Suppressor macrophage treated with lipopolysaccharide for 4 hours (primary cell): ENCODE data around the gene SET.

ENCODE experiments used
- DNase-seq: peaks from one replicate; pipeline ENCODE4 v3.0.0-alpha.2; 2020

The SET gene

DNA sequence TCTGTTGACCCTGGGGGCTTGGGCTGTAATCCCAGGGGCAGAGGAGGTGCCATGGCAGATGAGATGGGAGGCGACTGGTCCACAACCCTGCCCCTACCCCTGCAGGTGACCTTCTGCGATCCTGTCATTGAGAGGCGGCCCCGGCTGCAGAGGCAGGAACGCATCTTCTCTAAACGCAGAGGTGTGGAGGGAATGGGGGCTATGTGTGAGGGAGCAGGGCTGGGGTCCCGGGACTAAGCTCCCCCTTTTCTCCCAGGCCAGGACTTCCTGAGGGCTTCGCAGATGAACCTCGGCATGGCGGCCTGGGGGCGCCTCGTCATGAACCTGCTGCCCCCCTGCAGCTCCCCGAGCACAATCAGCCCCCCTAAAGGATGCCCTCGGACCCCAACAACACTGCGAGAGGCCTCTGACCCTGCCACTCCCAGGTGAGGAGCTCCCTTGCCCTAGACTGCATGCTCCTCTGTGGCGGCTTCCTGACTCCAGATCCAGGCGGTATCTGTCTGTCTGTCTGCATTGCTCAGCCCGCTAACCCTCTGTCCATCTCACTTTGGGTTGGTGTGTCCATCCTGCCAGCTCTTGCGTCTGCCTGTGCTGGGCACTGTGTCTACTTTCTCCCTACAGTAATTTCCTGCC is 25.0 kb downstream of the SET start:
- no peak for DNase-seq

DNA sequence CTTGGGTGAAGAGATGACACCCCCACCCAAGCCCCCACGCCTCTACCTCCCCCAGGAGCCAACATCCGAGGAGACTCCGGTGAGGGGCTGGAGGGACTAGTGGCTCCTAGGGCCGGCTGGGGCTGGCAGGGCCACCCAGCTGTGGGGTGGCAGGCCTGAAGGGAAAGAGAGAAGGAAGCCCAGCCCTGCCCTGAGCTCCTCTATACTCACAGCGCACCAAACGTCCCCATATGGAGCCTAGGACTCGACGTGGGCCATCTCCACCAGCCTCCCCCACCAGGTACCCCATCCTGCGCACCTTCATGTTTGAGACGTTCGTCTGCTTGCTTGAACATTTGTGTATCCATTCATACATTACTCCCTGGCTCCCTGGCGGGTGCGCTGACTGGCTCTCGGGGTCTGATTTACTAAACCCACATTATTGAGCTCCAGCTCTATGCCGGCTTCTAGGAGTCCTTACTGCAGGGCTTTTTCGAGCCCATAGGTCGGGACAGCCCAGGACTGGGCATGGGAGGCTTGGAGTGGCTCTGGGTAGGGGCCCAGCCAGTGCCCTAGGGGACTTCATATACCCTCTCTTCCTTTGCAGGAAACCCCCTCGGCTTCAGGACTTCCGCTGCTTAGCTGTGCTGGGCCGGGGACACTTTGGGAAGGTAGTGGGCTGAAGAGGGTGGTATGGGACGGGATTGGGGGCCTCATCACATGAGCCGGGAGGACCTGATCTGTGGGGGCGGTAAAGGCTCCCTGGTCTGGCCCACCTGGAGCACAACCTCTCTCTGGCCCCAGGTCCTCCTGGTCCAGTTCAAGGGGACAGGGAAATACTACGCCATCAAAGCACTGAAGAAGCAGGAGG is 25.8 kb downstream of the SET start:
- no peak for DNase-seq

DNA sequence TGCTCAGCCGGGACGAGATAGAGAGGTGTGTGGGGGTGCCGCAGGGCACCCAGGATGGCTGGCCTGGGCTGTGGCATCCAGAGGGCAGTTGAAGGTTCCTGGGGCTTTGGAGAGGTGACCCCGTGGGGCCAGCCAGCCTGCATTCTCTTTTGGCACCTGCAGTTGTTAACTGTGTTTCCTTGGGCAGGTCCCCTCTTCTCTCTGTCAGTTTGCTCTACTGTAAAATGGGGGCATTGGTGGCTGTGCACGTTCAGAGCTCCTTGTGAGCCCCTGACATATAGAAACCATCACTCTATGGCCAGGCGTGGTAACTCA is 26.4 kb downstream of the SET start:
- DNase-seq = no peak

DNA sequence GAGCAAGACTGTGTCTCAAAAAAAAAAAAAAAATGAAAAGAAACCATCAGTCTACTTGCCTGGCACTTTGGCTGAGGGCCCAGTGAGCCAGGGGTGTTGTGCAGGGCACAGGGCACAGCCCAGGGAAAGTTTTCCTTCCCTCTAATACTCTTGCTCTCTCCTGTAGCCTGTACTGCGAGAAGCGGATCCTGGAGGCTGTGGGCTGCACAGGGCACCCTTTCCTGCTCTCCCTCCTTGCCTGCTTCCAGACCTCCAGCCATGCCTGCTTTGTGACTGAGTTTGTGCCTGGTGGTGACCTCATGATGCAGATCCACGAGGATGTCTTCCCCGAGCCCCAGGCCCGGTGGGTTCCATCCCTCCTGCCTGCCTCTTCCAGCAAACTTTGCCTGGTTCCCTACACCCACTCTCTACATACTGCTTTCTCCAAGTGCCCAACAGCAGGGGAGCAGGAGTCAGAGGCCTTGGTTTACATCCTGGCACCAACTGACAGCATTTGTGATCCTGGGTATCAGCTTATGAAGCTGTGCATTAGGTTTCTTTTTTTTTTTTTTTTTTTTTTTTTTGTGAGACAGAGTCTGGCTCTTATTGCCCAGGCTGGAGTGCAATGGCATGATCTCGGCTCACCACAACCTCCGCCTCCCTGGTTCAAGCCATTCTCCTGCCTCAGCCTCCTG is 27.7 kb downstream of the SET start:
- DNase-seq = no peak

DNA sequence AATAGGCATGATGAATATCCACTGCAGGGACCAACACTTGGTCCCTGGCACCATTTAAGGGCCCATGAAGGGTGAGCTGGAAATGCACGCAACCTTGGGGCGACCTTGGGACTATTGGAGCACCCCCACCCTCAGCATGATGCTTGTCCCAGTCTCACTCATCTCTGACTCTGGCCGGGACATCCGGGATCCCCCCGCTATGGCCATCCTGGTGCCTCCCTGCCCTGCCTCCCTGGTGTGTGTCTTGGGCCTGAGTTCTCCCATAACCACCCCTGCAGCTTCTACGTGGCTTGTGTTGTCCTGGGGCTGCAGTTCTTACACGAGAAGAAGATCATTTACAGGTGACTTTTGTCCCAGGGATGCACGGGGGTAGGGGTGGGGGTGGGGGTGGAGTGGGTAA is 29.0 kb downstream of the SET start:
- no peak for DNase-seq

DNA sequence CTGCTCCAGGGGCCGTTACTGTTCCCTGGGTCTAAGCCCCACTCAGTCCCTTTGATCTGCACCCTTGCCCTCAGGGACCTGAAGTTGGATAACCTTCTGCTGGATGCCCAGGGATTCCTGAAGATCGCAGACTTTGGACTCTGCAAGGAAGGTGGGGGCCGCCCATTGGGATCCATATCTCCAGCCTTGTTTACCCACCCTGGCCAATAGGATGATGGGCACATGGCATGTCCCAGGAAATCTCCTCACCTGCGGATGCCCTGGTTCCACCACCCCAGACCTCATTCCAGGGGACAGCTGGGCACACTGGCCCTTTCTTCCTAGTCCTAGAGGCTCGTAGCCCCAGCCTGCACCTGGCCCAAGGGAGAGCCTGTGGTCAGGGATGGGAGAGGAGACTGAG is 29.5 kb downstream of the SET start:
- no peak for DNase-seq

DNA sequence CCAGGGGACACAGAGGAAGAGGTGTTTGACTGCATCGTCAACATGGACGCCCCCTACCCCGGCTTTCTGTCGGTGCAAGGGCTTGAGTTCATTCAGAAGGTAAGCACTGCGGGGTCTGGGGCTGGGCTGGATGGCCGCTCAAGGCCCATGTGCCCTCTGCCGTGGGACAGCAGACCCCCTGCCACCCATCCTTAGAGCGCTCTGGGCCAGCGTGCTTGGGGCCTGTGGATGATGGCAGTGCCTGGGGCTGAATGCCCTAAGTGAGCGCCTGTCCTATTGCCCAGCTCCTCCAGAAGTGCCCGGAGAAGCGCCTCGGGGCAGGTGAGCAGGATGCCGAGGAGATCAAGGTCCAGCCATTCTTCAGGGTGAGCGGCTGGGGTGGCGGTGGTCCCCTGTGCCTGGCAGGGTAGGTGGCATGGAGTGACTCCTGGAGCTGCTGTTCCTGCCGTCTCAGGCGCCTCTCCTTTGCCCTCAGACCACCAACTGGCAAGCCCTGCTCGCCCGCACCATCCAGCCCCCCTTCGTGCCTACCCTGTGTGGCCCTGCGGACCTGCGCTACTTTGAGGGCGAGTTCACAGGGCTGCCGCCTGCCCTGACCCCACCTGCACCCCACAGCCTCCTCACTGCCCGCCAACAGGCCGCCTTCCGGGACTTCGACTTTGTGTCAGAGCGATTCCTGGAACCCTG is 31.0 kb downstream of the SET start:
- DNase-seq = no peak

DNA sequence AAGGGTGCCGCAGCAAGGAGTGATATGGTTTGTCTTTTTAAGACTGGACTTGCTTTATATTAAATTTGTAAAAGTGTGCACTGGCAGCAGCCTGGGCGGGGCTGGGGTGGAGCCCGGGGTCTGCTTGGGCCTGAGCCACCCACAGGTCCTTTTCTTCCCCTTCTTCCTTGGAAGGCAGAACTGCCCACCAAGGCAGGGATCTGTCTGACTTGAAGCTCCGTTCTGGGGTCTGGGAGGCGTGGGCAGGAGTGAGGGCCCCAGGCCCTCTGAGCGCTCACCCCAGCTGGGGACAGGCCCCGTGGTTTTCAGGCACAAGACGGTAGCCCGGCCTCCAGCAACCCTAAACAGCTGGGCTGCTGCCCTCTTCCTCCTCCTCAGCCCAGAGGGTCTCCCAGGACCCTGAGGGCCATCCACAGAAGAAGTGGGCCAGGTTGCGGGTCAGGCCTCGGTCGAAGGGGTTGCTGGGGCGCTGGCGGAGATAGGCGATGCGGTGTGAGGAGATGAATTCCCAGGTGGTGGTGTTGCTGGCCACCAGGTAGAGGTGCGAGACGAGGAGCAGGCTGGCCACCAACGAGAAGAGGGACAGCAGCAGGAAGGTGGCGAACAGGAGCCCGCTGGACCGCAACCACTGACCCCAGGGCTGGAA is 31.9 kb downstream of the SET start:
- DNase-seq = no peak

DNA sequence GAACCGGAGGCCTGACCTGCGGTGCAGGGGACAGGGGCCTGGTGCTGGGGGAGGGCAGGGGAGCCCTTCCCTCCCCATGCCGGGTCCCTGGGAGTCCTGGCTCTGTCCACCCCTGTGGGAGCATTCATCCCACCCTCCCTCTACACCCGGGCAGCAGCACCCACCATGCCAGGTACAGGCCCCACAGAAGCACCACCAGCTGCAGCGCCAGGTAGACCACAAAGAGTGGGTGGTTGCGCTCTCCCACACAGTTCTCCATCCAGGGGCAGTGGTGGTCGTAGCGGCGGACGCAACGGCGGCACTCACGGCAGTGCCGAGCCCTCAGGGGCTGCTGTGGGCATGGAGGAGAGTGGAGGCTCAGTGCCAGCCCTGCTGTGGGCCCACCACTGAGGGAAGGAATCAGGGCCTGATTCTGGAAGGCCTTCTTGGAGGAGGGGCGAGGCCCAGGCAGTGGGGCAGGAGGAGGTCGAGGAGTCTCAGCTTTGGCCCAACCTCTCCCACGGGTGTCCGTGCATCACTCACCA is 32.5 kb downstream of the SET start:
- no peak for DNase-seq

DNA sequence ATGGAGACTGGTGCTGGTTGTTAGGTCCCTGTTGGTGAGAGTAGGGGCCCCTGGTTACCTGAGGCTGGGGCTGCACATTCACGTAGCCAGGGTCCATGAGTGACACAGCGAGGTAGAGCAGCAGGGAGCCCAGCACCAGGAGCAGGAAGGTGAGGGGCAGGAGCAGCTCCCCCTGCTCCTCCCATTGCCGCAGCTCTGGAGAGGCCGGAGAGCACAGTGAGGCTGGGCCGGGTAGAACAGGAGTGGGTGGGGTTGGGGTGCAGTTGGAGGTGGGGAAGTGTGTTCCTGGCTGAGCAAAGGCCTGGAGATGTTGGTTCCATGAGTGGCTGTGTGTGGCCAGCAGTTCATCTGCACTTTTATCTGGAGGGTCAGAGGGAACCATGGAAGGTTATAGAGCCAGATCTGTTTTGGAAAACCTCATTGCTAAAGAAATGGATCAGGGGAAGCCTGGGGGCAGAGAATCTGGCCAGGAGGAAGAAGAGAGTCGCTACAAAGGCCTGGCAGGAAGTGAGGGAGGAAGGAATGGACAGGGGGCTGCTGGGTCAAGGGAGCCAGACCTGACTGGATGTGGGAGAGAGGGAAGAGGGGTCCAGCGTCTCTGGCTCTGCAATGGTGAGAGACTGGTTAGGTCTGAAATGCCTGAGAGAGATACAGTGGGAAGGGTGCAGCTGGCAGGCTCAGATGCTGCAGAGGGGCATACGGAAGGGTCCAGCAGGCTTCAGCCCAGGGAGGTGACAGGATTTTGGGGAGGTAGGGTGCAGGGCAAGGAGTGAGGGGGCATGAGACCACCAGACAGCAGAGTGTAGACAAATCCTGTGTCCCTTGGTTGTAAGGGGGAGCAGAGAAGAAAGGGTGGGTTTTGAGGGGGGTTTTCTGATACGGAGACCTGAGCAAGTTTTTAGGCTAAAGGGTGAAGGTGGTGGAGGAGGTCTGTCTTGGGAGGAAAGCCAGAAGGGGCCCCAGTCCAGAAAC is 33.6 kb downstream of the SET start:
- DNase-seq = no peak

DNA sequence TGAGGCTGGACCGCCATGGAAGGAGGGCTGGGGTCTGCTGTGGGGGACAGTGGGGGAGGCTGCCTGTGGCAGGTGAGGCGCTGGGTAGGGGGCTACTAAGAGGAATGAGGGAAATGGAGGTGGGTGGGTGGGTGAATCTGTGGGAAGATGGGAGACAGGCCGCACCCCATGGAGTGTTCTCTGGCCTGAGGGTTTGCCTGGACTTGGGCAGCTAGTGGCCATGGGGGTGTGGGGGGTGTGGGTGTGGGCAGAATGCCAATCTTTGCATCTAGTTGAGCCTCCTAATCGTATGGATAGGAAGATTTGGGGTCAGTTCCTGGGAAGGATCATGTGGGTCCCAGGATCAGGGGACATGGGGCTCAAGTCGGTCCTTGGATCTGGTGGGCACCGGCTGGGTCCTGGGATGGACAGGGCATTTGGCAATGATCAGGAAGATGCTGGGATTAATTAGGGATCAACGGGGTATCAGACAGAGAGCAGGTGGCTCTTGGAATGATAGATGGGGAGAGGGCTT is 34.4 kb downstream of the SET start:
- no peak for DNase-seq

DNA sequence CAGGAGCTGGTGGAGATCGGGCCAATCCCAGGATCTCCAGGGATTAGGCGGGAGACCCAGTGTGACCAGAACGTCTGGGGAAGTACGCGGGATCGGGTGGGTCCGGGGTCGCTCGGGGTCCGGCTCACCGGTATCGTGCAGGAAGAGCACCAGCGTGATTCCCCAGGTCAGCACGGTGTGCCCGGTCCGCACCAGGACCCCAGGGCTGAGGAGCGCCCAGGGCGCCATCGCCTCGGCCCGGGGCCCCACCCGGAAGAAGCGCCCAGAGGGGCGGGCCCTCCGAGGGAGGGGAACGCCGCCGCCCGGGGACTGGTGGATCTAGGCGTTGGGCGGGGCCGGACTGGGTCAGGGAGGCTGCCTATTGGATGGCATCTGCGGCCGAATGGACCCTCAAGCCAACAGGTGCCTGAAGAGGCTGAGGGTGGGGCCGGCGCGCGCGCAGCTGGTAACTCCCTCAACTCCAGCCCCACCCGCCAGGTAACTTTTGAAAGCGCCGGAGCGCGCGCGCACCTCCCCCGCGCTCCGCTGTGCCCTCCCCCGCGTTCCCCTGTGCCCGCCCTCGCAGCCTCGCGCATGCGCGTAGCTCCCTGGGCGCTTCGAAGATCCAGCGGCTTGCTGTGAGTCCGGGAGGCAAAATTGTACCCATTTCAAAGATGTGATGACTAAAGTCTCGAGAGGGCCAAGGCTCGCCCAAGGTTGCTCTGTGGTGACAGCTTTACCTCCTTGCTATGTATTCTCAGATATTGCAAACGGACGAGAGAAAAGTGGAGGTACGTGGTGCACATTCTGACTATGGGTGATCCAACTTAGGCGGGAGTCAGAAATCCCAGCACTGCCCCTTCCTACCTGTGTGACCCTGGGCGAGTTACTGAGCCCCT is 35.1 kb downstream of the SET start, which contains the start of gene ZDHHC12:
Gene ZDHHC12, minus strand, starts transcription at position 262 of the 878 bp plus-strand sequence. Its CDS starts 34 bp downstream, at position 228.
- peak; percentile 99 for DNase-seq

DNA sequence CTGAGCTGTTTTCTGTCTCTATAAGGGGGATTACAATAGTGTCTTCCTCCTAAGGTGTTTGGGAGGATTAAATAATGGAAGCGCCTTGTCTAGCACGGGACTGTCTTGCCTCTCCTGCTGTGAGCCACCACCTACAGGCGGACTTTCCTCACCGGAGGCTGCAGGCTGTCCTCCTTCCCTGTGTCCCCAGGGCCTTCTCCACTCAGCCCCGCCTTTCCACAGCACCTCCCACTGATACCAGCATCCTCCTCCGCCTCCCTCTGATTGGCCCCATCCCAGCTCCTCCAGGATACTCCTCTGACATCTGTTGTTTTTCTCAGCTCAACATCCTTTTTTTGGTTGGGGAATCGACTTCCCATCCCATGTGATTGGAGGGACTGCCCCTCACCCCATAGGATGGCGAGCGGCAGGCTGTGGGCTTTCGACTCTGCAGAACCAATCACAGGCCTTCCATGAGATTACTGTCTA is 35.8 kb downstream of the SET start:
- peak; percentile 48 for DNase-seq

DNA sequence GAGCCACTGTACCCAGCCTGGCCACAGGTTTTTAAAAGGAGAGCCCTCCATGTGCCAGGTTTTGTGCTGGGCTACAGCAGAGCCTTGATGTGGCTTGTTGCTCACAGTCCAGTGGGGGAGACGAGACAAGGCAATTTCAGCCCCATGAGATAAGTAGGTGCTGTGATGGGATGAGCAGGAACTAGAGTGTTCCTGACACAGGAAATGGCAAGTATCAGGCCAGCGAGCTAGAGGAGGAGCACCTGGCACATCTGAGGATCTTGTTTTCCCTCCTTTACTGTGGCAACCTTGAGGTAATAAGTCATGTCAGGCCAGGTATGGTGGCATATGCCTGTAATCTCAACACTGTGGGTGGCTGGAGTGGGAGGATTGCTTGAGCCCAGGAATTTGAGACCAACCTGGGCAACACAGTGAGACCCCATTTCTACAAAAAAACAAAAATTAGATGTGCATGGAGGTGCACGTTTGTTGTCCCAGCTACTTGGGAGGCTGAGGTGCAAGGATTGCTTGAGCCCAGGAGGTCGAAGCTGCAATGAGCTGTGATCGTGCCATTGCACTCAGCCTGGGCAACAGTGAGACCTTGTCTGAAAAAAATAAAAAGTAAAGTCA is 38.7 kb downstream of the SET start:
- DNase-seq = no peak

DNA sequence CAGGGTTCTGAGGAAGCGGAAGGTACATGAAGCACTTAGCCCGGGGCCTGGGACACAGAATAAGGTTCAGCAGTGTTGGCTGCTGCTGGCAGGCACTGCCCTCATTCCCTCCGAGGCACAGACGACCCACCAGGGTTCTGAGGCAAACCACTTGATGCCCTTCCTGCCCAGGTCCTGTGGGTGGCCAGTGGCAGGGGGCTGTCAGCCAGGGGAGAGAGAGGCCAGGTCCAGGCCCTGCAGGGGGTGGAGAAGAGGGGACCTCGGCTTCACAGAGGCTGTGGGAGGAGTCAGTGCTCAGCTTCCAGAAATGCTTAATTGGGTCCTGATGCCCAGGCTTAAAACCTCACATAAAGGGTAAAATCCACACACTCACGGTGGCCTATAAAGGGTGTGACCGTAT is 39.3 kb downstream of the SET start:
- DNase-seq = no peak

DNA sequence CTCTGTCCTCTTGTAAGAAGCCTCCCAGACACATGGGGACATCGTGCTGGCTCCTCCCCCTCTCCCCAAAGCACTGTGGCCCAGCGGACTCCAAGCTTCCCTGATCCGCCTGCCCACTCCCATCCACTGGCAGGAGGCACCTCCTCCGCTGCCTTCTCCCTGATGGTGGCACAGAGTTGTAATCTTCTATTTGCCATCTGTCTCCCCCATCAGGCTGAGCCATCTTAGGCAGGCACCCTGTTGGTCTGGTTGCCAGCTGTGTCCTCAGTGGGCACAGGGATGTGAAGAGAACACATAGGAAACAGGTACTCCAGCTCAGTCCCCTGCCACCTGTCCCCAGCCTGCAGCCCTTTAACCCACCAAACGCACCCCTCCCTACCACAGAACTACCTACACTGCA is 40.3 kb downstream of the SET start:
- no peak for DNase-seq

DNA sequence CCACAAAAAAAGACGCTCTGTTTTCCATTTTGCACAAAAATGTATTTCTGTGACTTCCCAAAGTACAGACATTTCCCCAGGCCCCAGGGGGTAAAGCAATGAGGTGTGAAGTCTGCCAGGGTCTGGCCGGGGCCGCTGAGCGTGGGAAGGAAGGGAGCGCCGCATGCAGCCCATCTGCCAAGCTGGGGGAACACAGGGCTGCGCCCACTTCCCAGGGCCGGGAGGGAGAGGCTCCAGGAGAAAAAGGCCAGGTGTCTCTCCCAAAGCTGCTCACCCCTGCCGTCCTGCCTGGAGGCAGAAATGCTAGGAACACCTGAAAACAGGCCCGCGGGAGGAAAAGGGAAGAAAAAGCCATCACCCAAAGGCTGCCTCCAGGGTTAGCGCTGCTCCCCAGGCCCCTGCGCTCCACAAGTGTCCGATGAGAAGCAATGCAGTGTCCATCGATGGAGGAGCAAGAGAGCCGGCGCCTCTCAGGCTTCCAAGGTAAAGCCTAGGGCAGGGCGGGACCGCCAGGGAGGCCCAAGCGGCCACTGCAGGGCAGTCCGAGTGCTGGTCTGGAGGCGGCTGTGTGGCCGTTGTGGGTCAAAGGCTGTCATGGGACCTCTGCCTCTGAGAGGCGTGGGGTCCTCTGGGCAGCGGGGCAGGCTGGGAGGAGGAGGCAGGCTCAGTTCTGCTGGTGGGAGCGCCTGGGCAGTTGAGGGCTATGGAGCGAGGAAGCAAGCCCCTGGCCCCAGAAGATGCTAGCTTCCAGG is 40.9 kb downstream of the SET start:
- DNase-seq = no peak

DNA sequence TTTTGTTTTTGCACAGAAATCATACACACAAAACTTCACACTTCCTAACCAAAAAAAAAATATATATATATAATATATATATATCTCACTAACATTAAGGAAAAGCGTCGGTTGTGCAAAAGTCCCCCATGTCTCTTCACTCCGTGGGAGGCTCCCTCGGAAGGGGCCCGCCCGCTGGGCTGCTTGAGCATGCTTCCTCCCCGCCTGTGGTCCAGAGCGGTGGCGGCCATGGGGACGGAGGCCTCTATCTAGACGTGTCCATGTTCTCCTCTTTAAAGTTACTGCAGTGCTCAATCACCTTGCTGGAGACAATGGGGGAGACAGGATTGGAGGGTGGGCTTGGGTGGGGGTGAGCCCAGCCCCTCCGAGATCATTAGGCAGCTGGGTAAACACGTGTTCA is 42.1 kb downstream of the SET start:
- no peak for DNase-seq

DNA sequence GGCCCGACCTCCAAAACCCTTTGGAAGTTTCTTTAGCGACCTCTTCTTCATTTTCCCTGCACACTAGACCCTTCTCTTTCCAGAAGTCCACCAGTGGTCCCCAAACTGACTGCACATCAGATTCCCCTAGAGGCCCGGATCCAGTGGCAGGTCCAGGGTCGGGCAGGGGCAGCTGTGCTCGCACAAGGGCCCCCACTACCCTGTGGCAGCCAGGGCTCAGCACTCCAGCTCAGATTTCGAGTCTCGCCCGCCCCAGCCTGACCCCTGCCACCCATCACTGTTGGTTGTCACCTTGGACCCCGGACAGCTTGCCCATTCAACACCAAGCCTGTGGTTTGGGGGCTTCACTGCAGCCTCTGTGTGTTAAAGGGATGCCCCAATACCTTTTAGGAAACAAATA is 42.7 kb downstream of the SET start:
- no peak for DNase-seq
